Brain microvascular endothelial cell (primary cell): Measurements from ENCODE around the gene BEX1.
"Not testable (repeated sequence)": the region's sequence is repeated elsewhere in the genome, so short reads cannot be mapped to it uniquely, and the experiment has no call there.

Experiments used
- DNase-seq: peaks from one replicate; pipeline ENCODE4 v3.0.0-alpha.2; 2020
- H3K27ac ChIP-seq: fragments of 250-450 bp; sonication (Bioruptor Pico); 2 replicates; pipeline ENCODE4 v1.5.1; 2020; ENCODE audit warnings: mild to moderate bottlenecking, moderate library complexity
- H3K27me3 ChIP-seq: fragments of 250-450 bp; sonication (Bioruptor Pico); replicated peaks from 2 replicates; pipeline ENCODE4 v1.5.1; 2020; ENCODE audit warnings: mild to moderate bottlenecking
- H3K36me3 ChIP-seq: fragments of 250-450 bp; sonication (Bioruptor Pico); replicated peaks from 2 replicates; pipeline ENCODE4 v1.5.1; 2020; ENCODE audit warnings: mild to moderate bottlenecking
- H3K4me3 ChIP-seq: 2 replicates; pipeline ENCODE4 v1.5.1; 2011; ENCODE audit warnings: low read depth, mild to moderate bottlenecking, control low read depth, low read length, moderate library complexity
- in situ Hi-C: cut with HindIII; loops from 2 replicates; pipeline ENCODE4 v1.10.0; 2017; ENCODE audit warnings: low sequenced_read_pairs, low pct_ligation_motif_present
- TF ChIP-seq, protein P1 (sequence below): IDR thresholded peaks from 2 replicates; pipeline ENCODE4 v1.5.1; 2011; ENCODE audit warnings: low read depth, mild to moderate bottlenecking, moderate library complexity, low read length, control low read depth, inconsistent platforms; ENCODE audit errors: missing control alignments

Gene BEX1

DNA sequence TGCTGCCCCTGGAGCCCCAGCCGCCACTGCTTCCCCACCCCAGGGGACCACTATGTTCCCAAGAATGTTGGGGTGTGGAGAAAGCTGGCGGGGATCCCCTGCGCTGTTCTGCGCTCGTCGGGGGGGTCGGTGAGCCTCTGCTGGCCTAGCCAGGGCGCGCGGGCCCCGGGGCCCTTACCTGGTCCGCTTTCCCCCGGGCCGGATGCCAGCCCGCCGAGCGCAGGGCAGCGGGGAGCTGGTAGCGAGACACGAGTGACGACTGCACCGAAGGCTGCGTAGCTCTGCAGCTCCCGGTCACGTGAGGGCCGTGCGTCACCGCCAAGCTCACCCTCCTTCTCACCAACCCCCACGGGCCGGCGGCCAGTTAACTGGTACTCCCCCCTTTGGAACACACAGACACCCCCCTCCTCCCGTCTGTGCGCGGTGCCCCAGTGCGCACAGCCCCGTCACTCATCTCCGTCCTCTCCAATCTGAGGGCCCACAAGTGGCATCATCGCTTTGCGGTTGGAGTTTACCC is at the start of gene BEX1:
Gene BEX1, minus strand, starts transcription at position 254 of the 517 bp plus-strand sequence. CDS start 897 bp downstream, outside the sequence.
- TF ChIP-seq, protein P1, sequence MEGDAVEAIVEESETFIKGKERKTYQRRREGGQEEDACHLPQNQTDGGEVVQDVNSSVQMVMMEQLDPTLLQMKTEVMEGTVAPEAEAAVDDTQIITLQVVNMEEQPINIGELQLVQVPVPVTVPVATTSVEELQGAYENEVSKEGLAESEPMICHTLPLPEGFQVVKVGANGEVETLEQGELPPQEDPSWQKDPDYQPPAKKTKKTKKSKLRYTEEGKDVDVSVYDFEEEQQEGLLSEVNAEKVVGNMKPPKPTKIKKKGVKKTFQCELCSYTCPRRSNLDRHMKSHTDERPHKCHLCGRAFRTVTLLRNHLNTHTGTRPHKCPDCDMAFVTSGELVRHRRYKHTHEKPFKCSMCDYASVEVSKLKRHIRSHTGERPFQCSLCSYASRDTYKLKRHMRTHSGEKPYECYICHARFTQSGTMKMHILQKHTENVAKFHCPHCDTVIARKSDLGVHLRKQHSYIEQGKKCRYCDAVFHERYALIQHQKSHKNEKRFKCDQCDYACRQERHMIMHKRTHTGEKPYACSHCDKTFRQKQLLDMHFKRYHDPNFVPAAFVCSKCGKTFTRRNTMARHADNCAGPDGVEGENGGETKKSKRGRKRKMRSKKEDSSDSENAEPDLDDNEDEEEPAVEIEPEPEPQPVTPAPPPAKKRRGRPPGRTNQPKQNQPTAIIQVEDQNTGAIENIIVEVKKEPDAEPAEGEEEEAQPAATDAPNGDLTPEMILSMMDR, result no peak
- Histone ChIP-seq H3K36me3 (no peaks in the 10 kb centered on the region), H3K27me3 (no peaks in the 10 kb centered on the region), H3K4me3 (peak within 1 kb of the TSS; percentile 59), H3K27ac (no peak within 1 kb of the TSS)
- in situ Hi-C loops, result no loop called here
- peak; percentile 54 for DNase-seq

DNA sequence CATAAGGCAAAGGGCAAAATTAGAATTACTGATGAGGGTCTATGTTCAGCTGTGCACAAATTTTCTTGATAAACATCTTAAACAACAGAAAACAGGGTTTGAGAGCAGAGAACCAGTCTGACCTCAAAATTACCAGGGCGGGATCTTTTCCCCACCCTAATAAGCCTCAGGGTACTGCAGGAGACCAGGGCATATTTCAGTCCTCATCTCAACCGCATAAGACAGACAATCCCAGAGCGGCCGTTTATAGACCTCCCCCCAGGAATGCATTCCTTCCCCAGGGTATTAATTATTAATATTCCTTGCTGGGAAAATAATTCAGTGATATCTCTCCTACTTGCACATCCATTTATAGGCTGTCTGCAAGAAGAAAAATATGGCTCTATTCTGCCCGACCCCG is 45.5 kb upstream of the BEX1 start:
- H3K27me3 ChIP-seq, DNase-seq, H3K36me3 ChIP-seq, H3K4me3 ChIP-seq, H3K27ac ChIP-seq, in situ Hi-C loops: not testable (repeated sequence)

DNA sequence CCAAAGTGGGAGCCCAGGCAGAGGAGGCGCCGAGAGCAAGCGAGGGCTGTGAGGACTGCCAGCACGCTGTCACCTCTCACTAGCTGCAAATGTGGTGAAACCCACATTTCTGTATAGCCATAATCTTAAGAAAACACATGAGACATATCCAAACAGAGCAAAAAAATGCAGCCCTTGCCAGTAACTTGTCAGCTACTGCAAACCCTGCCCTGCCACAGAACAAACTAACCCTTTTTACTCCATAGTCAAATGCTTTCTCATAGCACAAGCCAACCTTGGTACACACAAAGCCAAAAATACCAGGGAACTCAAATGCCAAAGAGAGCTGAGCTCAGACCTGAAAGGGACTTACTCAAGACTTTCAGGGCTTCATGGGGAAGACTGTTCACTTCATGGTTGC is 43.9 kb upstream of the BEX1 start:
- H3K27me3 ChIP-seq, result no peaks in the 10 kb centered on the region
- H3K27ac ChIP-seq, result no peak overlapping the region
- TF ChIP-seq, protein P1, result no peak
- in situ Hi-C loops, result no loop called here
- no peak overlapping the region for H3K4me3 ChIP-seq
- no peaks in the 10 kb centered on the region for H3K36me3 ChIP-seq
- DNase-seq, result peak; percentile 28

DNA sequence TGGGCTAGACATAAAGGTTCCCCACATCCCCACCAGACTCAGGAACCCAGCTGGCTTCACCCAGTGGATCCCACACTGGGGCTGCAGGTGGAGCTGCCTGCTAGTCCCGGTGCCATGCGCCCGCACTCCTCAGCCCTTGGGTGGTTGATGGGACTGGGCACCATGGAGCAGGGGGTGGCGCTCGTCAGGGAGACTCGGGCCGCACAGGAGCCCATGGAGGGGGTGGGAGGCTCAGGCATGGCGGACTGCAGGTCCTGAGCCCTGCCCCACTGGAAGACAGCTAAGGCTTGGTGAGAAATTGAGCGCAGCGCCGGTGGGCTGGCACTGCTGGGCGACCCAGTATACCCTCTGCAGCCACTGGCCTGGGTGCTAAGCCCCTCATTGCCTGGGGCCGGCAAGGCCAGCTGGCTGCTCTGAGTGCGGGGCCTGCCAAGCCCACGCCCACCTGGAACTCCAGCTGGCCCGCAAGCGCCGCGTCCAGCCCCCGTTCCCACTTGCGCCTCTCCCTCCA is 43.3 kb upstream of the BEX1 start:
- H3K4me3 ChIP-seq, H3K36me3 ChIP-seq, in situ Hi-C loops, H3K27me3 ChIP-seq, H3K27ac ChIP-seq, DNase-seq: not testable (repeated sequence)

DNA sequence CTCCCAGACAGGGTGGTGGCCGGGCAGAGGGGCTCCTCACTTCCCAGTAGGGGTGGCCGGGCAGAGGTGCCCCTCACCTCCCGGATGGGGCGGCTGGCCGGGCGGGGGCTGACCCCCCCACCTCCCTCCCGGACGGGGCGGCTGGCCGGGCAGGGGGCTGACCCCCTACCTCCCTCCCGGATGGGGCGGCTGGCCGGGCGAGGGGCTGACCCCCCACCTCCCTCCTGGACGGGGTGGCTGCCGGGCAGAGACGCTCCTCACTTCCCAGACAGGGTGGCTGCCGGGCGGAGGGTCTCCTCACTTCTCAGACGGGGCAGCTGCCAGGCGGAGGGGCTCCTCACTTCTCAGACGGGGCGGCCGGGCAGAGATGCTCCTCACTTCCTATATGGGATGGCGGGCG is 40.4 kb upstream of the BEX1 start:
- H3K27ac ChIP-seq, DNase-seq, in situ Hi-C loops: not testable (repeated sequence)

DNA sequence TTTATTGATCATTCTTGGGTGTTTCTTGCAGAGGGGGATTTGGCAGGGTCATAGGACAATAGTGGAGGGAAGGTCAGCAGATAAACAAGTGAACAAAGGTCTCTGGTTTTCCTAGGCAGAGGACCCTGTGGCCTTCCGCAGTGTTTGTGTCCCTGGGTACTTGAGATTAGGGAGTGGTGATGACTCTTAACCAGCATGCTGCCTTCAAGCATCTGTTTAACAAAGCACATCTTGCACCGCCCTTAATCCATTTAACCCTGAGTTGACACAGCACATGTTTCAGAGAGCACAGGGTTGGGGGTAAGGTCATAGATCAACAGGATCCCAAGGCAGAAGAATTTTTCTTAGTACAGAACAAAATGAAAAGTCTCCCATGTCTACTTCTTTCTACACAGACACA is 39.9 kb upstream of the BEX1 start:
- H3K27me3 ChIP-seq, H3K4me3 ChIP-seq, in situ Hi-C loops, H3K36me3 ChIP-seq, DNase-seq, H3K27ac ChIP-seq: not testable (repeated sequence)

More for the DNA sequence above, 40.4 kb upstream of the BEX1 start:
- H3K36me3 ChIP-seq, H3K27me3 ChIP-seq, H3K4me3 ChIP-seq: not testable (repeated sequence)

DNA sequence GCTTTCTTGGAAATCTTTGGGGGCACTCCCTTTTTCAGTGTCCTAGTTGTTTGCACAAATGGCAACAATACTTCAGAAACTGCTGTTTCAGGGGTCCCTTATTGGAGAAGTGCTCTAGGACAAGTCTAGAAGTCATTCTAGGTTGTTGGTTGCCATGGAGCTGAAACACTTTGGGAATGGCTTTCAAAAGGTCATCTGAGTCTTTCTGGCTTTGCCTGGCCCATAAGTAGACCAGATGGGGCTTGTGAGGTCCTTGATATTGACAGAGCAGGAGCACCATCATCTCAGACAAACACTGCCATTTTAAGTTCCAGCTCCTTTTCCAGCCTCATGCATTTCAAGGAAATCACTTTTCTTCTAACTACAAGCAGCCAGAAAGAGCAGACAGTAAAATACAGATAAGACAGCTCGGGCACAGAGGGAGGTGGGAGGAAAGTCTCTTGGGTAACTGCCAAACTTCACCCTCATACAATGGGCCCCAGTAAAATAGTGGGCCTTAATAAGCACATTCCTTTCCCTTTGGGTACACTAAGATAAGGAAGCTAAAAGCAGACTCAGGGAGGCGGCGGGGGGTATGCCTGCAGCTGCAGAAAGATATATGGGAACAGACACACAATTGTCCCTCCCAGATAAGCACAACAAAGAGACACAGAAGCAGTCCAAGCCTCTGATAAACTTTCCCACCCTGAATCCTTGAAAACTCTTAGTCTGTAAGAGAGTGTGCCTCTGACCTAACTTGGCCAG is 37.5 kb upstream of the BEX1 start:
- TF ChIP-seq, protein P1, result no peak
- DNase-seq, result peak; percentile 5
- no peaks in the 10 kb centered on the region for H3K36me3 ChIP-seq
- H3K27ac ChIP-seq, result no peak overlapping the region
- in situ Hi-C loops, result no loop called here
- H3K4me3 ChIP-seq, result no peak overlapping the region
- no peaks in the 10 kb centered on the region for H3K27me3 ChIP-seq

DNA sequence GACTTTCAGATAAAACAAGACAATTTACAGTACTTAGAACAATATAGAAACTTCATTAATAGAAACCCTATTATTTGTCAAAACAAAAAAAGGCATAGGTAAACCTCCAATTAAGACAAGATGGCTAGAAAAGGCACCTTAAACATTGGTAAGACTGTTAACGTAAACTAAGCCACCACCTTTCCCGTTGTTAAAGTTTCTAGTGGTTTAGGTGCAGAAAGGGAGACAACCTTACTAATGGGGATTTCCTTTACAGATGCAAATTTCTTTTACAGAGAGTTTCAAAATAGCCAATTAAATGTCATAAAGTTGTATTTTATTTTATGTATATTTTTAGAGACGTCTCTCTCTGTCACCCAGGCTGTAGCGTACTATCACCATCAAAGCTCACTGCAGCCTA is 36.5 kb upstream of the BEX1 start:
- H3K27me3 ChIP-seq, result no peaks in the 10 kb centered on the region
- H3K27ac ChIP-seq, result no peak overlapping the region
- no peak overlapping the region for H3K4me3 ChIP-seq
- in situ Hi-C loops, result no loop called here
- TF ChIP-seq, protein P1, result no peak
- H3K36me3 ChIP-seq, result no peaks in the 10 kb centered on the region
- no peak for DNase-seq
